Sciatic nerve (tissue), 2 donors: ENCODE measurements around the gene CASZ1. TPM values are rescaled to one million over a fixed set of nuclear protein-coding genes. Genes with fewer than 3 reads are reported as not detected.

Source experiments
- ATAC-seq: fragments of 200-7000 bp; cut with Tn5 transposase; one replicate; pipeline ENCODE4 v1.9.1; 2020; ENCODE audit warnings: mild to moderate bottlenecking, moderate library complexity
- DNase-seq: peaks from one replicate; pipeline ENCODE4 v3.0.0-alpha.2; 2020; ENCODE audit warnings: low spot score
- intact Hi-C: fragments of 100-400 bp; cut with DNase I; formaldehyde crosslinking; loops from one replicate; pipeline ENCODE4 v1.14.2; 2022
- total RNA-seq: library from RNA; stranded (reverse); fragmentation: NEBNext Ultra II Directional; extraction: Animal tissue kit (Norgen Biotek cat#: 25700); gene quantifications from one replicate; pipeline ENCODE4 v1.2.1, GENCODE V29; 2021
- donor health status: DM: no; HTN: no; CAD: no.
- donor health status: DM: no; HTN: no; CAD: no.

Gene CASZ1
- total RNA-seq, 1 donor from 2014 or later, result 8.5 TPM

DNA sequence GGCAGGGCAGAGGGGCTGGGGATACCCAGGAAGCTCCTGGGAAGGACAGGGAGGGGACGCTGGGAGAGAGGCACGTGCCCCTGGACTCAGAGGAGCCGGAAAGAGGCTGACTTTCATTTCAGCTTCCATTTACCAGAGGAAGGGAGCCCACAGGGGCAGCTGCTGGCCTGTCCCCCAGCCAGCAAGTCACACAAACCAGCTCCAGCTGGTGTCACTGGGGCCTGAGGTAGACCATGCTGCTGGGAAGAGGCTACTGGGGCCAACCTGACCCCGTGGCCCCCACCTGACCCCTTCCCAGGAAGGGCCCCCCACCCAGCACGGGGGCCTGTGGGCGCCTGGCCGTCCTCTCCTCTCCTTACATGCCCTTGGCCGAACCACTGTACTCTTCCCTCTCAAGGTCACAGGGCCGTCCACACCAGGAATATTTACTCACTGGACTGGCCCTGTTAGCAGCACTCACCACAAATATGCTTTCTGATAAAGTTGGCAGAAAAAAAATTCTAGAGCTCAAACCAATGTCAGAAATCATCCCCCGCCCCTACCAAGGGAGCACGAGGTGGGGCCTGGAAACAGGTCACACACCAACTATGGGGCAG, 110.5 kb downstream of the CASZ1 start:
- DNase-seq (no peak), ATAC-seq (peak; percentile 56)
- intact Hi-C loops, result no loop called here

DNA sequence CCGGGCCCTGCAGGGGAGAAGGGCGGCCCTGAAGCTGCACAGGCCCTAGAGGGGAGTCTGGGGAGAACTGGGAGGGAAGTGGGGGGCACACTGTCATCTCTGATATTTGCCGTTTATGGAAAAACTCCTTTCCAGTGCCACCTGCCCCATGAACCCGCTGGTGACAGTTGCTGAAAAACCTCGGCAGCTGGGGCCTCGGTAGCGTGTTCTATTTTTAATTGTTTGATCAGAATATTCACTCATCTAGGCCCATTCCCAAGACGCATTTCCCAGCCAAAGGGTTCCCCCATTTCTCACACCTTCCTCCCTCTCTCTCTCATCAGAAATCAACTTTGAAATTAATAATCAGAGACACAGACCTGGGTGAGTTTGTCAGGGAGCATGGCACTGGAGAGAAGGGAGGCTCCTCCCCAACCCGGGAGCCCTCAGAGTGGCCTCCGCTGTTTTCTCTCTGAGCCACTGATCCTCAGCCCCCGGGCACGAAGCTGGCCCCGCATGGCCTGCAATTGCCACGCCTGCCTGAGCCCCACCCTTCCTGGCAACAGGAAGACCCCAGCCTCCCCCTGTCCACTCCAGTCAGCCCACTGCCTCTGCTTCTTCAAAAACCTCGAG, 111.1 kb downstream of the CASZ1 start:
- DNase-seq (no peak), ATAC-seq (no peak)
- intact Hi-C loops, result no loop called here

DNA sequence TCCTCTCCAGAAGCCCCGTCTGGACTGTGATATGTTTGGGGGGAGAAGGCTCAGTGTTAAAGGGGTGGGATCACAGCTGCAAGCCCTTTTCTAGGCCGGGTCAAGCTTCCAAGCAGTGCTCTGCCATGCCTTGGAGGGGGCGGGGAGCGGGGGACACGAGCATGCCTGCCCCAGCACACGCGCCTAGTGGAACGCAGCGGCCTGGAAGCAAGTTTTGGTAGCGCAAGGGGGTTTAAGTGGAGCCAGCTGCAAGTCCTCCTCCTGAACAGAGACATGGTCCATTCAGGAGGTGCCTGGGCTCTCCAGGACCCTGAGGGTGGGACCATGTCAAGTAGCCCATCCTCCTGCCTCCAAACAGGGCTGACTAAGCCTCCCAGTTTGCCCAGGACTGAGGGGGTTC, 112.2 kb downstream of the CASZ1 start:
- intact Hi-C loops, result no loop called here
- DNase-seq, result no peak
- no peak for ATAC-seq

DNA sequence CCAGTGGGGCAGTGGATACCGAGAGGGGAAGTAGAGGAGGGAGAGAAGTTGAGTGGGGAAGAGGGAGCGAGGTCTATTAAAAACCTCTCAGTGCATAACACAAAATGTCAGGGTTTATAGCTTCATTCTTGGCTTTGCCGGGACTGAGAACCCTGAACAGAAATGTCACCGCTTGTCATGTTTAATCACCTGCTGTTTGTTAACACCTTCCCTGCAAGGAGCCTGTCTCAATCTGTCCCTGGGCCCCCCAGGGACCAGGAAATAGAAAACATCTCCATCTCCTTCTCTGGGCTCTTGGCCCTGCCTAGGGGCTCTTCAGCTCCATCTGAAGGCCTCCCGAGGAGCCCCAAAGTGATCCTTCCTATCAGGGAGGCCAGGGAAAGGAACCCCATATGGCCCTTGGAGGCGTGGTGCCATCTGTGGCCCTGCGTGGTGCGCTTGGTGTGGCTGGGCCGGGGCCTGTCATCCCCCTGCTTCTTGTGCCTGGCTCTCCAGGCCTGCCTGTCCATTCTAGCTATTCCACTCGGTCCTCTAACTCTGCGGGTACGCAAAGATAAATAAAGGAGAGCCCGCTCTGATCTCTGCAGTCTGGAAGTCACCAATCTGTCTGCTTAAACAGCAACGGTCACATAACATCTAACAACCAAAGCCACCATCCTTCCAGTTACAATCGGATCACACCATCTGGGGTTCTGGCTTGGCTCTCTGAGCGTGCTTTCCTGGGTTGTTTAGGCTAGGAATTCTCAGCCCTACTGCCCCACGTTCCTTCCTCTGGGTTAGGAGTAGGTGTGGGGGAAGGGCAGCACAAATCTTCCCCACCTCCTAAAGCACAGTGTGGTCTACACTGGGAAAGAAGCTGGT, 113.8 kb downstream of the CASZ1 start:
- no peak for ATAC-seq
- DNase-seq, result no peak
- intact Hi-C loops, result no loop called here

DNA sequence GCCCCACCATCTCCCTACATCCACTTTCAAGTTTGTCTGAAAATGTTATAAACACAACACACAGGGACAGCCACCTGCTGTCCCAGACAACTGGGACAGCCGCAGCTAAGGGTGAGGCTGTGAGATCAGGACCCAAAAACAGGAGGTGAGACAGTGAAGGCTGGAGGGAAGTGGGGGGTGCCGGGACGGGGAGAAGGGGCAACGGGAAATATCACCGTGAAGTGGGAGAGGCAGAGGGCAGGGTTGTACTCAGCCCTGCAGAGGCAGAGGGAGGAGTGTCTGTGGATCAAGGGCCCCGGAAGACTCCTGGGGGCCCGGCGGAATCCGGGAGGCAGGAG, 114.4 kb downstream of the CASZ1 start:
- intact Hi-C loops, result no loop called here
- ATAC-seq (no peak), DNase-seq (no peak)

DNA sequence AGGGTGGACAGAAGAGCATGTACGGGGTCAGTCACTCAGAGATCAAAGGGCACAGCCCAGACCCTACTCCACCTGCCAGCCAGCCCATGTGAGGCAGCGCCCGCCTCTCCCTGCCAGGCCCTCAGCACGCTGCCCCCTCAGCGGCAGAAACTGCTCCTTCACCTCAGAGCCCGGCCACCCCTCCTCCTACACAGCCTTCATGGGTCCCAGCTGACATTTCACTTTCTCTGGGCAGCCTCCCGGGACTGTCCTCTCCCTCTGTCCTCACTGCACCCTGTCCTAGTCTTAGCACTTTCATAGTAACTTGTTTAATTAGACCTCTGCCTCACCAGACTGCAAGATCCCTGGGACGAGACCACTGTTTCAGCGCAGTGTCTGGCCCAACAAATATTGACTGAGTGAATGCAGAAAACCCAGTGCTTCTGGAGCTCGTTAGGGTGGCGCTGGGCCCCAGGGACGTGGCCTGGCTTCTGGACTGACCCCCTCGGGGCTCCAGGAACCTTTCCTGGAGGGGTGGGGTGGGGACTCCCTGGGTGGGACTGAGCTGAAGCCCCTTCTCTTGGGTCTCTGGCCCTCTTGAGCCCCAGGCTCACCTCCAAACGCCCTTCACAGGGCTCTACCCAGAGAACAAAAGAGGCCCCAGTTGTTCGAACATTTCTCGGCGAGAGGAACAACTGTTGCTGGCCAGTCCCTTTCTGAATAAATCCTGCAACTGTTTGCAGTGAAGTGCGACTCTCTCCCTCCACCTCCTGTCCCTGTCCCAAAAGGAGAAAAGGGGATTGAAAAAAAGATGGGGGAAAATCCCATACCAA, 114.9 kb downstream of the CASZ1 start:
- no peak for DNase-seq
- ATAC-seq, result no peak
- intact Hi-C loops, result no loop called here

DNA sequence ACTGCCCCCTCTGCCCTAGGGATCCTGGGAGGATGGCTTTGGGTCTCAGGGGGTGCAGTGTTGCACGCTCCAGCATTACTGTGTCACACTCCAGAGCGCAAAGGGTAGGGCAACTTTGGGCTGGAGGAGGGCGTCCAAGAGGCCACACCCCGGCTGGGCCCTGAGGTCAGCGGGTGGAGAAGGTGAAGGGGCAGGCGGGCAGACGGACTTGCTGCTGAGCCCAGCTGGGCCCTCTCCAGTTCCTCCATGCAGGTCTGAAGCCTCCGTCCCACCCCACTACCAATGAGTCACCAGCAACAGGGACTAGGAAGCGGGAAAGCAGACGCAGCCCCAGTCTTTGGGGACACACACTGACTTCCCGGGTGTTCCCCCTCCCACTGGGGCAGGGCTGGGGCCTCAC, 116.0 kb downstream of the CASZ1 start:
- ATAC-seq (no peak), DNase-seq (no peak)
- intact Hi-C loops, result no loop called here

DNA sequence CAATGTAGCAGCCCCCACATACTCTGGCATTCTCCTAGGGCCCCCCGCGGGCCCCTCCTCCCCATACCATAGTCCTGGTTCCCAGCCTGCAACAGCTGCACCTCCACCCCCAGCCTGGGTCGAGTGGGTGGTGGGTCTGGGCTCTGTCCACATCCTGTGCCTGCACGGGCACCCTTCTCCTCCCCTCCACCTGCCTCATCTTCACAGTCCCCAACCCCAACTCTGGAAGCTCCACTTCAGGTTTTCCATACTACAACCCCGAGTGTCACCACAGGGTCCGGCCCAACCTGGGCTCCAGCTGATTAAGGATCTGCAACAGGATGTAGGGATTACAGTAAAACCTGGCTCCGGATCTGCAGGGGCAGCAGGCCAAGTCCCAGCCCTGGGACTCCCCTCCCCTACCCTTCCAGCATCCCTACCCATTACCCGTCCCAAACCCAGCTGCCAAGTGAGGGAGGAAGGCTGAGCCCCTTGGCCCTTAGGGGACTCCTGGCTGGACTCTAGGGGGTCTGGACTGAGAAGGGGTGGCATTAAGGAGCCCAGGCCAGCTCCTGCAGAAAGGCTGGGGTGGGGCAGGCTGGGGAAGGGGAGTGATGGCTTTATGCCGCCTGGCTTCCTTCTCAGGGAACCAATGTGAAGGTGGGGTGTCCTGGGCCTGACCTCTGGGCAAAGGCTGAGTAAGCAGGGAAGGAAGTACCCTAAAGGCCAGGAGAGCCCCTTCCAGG, 116.8 kb downstream of the CASZ1 start:
- ATAC-seq, result peak; percentile 16
- no peak for DNase-seq
- intact Hi-C loops, result no loop called here

DNA sequence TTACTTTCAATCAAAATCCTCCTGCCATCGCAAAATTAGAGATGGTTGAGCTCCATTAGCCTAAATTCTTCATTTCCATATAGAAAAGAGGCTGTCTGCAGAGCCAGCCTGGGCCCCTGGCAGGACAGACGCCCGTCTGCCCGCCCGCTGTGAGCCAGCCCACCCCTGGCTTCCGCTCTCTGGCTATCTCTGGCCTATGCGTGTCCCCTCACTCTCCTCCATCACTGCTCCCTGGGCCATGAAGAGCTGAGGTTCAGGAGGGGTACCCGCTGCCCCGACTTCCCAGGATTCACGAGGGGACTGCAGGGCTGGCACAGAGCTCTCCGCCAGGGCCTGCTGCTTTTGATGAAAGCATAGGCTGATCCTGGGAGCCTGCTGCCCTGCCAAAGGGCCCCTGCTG, 117.6 kb downstream of the CASZ1 start:
- intact Hi-C loops, result no loop called here
- ATAC-seq (no peak), DNase-seq (no peak)

DNA sequence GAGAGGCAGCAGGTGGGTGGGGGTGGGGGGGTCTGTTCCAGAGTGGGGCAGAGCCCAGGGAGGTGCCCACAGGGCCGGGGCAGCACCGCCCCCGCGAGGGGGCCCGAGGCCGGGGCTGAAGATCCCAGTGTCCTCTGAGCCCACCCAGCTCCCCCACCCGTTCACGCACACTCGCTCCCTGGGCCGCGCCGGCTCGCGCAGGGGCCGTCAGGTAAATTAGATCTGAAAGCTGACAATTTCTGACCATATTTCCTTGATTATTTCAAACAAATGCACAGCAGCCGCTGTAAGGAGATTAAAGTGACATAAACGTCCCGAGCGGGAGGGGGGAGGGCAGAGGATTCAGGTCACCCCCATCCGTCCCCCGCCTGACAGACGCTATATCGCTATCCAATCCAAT, 118.0 kb downstream of the CASZ1 start:
- ATAC-seq (no peak), DNase-seq (no peak)
- intact Hi-C loops, result no loop called here

DNA sequence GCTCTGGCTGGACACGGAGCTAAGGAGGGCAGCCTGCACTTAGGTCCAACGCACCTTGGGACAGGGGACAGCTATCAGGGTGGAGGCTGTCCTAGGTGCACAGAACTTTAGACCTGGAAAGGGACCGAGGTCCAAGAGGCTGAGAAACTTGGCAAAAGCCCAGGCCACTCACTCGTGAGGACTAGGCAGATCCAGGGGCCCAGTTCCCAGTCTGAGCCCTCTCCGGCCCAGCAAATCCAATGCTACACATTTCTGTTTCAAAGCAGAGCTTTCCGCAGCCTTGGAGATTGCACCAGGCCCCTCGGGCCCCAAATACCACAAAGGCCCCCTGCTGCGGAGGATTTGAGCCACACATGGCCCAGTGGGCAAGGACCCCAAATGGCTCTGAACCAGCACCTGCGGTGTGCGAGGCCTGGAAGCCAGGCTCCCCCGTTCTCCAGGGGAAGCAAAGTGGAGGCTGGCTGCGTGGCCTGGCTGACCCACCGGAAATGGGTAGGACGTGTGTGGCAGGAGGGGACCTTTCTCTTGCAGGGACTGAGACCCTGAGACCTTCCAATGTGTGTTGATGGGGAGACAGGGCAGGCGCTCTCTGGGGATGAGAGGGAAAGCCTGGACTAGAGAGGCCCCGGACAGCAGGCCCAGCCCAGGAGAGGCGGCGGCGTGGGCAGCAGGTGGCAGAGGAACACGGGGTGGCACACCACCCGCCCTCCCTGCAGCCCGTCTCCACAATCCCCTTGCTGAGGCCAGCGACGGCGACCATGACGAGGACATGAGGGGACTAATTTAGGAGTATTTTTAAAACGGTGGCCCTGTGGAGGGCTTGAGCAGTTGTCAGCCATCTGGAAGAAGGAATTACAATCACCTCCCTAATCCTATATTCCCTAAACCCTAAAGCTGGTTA, 118.7 kb downstream of the CASZ1 start:
- DNase-seq (no peak), ATAC-seq (no peak)
- intact Hi-C loops, result no loop called here

DNA sequence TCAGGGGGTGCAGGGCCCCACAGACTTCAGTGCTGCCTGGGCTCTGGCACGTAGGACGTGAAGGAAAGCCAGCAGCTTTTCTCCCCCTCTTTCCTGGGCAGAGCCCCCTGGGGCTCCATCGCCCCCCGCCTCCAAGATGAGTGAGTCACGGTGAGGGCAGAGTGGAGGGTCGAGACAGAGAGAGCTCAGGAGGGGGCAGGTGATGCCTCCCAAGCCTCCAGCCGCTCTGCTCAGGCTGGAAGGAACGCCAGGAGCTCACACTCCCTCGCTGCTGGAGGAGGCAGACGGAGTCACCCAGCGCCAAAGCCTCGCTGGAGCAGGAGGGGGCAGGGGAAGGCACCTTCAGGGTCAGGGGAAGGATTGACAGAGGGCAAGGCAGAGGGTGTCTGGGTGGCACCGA, 119.5 kb downstream of the CASZ1 start:
- intact Hi-C loops, result no loop called here
- DNase-seq (no peak), ATAC-seq (no peak)

DNA sequence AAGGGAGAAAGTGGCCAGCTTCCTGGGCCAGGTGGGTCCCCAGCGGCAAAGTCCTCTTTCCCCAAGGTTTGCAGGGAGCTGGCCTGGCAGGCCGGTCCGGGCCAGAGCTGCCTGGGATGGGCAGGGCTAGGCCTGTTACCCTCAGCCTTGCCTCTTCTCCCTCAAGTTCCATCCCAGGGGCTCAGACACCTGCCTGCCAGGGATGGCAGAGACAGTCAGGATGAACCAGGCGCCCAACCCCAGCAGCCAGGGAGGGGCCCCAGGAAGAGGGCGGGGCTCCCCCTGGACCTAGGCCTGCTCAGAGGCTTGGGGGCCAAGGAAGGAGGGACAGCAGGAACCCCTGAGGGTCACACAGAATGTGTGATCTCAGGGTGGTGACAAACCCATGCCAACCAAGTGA, 120.6 kb downstream of the CASZ1 start:
- ATAC-seq (no peak), DNase-seq (no peak)
- intact Hi-C loops, result no loop called here

DNA sequence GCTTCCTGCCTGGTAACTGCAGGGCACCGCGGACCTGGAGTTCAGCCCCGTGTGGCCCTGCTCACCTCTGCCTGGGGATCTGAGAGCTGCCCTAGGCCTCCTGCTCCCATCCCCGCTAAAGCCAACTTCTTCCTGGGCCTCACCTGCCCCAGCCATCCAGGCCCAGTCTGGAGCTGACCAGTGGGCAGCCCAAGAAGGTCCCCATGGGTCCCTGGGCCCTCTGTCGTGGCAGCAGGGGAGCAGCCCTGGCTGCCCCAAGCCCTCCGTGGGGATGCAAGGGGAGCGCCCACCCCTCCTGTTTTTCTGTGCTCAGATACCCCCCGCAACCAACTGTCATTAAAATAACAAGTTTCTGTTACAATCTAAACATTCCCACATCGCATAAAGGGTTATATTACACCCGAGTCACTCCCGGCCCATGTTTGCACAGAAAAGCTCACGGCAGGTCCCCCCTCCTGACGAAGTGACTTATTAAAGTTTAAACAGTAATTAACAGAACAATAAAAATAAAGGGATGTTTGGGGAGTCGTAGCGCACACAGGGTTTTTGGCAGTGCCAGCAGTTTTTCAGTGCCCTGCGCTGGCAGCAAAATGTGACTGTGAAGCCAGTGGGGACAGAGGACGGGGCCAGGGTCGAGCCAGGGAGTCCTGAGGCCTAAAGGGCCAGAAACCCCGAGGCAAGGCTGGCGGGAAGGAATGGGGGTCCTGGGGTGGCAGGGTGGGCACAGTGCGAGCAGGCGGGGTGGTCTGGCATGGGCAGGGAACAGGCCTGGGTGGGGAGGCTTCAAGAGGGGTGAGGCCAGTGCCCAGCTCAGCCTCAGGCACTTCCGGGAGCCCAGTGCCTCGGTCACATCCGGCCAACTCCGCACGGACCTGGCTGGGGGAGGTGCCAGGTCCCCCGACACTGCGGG, 121.5 kb downstream of the CASZ1 start:
- ATAC-seq, result no peak
- intact Hi-C loops, result no loop called here
- no peak for DNase-seq

DNA sequence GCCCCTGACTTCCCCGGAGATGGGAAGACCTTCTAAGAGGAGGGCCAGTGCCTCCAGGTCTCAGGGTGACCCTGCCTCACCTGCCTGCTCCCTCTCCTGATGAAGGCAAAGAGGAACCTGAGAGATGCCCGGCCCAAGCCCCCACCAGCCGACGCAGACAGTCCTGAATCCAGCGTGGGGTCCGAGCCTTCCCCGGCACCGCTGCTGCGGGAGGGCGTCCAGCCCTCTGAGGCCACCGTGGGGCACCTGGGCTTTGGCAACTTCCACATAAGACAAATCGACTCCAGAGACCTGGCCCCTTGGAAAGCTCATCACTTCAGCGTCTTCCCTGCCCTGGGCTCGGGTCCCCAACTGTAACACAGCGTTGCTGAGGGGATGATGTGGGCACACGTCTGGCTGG, 122.2 kb downstream of the CASZ1 start:
- intact Hi-C loops, result no loop called here
- DNase-seq, result no peak
- ATAC-seq, result no peak

DNA sequence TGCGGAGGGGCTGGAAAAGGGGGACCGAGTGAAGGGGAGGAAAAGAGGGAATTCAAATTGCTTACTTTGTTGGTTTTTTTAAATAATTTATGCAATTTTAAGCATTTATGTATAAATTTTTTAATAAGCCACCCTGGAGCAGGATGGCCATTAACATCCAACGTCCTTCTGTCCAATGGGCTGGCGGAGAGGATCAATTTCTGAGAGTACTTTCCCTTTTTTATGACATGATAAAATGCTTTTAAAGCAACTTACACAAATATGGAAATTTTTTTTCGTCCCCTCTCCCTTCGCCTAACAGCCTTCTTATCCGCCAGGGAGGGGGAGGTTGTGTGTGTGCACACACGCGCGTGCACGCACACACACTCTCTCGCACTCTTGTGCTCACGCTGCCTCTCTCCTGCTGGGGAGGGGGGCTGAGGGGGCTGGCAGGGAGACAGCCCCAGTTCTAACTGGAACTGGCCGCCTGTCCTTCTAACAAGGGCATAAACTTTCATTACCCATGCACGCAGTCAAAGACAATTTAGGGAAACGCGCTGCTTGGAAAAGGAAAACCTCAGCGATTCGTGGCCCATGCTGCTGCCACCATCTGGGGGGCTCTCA, 123.2 kb downstream of the CASZ1 start:
- ATAC-seq (no peak), DNase-seq (no peak)
- intact Hi-C loops, result no loop called here
